ENCODE data around the gene GON4L.

GON4L gene

DNA sequence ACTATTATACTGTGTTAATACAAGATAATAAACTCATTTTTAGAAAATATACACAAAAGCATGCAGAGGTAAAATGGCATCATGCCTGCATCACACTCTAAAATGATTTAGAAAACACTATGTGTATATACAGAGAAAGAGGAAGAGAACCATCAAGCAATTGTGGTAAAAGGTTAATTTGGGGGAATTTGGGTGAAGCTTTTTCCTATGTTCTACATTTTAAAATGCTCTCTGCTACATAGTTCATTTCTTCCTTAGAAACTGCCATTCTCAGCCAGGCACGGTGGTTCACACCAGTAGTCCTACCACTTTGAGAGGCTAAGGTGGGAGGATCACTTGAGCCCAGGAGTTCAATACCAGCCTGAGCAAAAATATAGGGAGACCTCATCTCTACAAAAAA lies 44.1 kb downstream of the GON4L start:
- TF ChIP-seq, protein P1, sequence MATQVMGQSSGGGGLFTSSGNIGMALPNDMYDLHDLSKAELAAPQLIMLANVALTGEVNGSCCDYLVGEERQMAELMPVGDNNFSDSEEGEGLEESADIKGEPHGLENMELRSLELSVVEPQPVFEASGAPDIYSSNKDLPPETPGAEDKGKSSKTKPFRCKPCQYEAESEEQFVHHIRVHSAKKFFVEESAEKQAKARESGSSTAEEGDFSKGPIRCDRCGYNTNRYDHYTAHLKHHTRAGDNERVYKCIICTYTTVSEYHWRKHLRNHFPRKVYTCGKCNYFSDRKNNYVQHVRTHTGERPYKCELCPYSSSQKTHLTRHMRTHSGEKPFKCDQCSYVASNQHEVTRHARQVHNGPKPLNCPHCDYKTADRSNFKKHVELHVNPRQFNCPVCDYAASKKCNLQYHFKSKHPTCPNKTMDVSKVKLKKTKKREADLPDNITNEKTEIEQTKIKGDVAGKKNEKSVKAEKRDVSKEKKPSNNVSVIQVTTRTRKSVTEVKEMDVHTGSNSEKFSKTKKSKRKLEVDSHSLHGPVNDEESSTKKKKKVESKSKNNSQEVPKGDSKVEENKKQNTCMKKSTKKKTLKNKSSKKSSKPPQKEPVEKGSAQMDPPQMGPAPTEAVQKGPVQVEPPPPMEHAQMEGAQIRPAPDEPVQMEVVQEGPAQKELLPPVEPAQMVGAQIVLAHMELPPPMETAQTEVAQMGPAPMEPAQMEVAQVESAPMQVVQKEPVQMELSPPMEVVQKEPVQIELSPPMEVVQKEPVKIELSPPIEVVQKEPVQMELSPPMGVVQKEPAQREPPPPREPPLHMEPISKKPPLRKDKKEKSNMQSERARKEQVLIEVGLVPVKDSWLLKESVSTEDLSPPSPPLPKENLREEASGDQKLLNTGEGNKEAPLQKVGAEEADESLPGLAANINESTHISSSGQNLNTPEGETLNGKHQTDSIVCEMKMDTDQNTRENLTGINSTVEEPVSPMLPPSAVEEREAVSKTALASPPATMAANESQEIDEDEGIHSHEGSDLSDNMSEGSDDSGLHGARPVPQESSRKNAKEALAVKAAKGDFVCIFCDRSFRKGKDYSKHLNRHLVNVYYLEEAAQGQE (IDR thresholded peaks at IDR 0.05; ENCODE audit: low read depth) = no peak
- TF ChIP-seq EGR1 (IDR thresholded peaks at IDR 0.05) (no peak), NFIC (IDR thresholded peaks at IDR 0.05) (no peak), CREB1 (IDR thresholded peaks at IDR 0.05; ENCODE audit: low read depth) (no peak), TEAD4 (IDR thresholded peaks at IDR 0.05) (no peak), TAF1 (IDR thresholded peaks at IDR 0.05; ENCODE audit: low read depth) (no peak), EP300 (IDR thresholded peaks at IDR 0.05; ENCODE audit: borderline replicate concordance) (no peak), ZBTB7A (IDR thresholded peaks at IDR 0.05; ENCODE audit: low read depth) (no peak), TCF12 (IDR thresholded peaks at IDR 0.05; ENCODE audit: low read depth) (no peak), YY1 (IDR thresholded peaks at IDR 0.05; ENCODE audit: low read depth) (no peak), RAD21 (IDR thresholded peaks at IDR 0.05; ENCODE audit: low read depth) (no peak), CEBPB (IDR thresholded peaks at IDR 0.05) (no peak), FOXM1 (IDR thresholded peaks at IDR 0.05; ENCODE audit: borderline replicate concordance, low read depth) (no peak)
- TF ChIP-seq, protein P2, sequence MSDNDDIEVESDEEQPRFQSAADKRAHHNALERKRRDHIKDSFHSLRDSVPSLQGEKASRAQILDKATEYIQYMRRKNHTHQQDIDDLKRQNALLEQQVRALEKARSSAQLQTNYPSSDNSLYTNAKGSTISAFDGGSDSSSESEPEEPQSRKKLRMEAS (IDR thresholded peaks at IDR 0.05) = no peak
- TF ChIP-seq, protein P3, sequence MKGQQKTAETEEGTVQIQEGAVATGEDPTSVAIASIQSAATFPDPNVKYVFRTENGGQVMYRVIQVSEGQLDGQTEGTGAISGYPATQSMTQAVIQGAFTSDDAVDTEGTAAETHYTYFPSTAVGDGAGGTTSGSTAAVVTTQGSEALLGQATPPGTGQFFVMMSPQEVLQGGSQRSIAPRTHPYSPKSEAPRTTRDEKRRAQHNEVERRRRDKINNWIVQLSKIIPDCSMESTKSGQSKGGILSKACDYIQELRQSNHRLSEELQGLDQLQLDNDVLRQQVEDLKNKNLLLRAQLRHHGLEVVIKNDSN (IDR thresholded peaks at IDR 0.05) = no peak

DNA sequence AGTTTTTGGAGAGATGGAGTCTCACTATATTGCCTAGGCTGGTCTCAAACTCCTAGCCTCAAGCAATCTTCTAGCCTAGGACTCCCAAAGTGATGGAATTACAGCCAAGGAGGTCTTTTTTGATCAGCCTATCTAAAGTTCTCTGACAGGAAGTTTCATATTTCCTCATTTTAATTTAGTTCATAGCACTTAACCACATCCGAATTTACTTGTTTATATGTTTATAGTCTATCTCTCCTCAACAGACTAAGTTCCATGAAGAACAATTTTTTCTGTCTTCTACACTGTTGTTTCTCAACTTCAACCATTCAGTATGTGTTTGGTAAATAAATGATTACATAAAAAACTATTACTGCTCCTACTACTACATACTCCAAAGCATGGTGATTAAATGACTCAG lies 47.9 kb downstream of the GON4L start:
- TF ChIP-seq, protein P1 (IDR thresholded peaks at IDR 0.05; ENCODE audit: low read depth) = no peak
- TF ChIP-seq TEAD4 (IDR thresholded peaks at IDR 0.05) (no peak), TAF1 (IDR thresholded peaks at IDR 0.05; ENCODE audit: low read depth) (no peak), CEBPB (IDR thresholded peaks at IDR 0.05) (no peak), ZBTB7A (IDR thresholded peaks at IDR 0.05; ENCODE audit: low read depth) (no peak), EP300 (IDR thresholded peaks at IDR 0.05; ENCODE audit: borderline replicate concordance) (no peak), YY1 (IDR thresholded peaks at IDR 0.05; ENCODE audit: low read depth) (no peak), CREB1 (IDR thresholded peaks at IDR 0.05; ENCODE audit: low read depth) (no peak), EGR1 (IDR thresholded peaks at IDR 0.05) (no peak), NFIC (IDR thresholded peaks at IDR 0.05) (no peak), TCF12 (IDR thresholded peaks at IDR 0.05; ENCODE audit: low read depth) (no peak), RAD21 (IDR thresholded peaks at IDR 0.05; ENCODE audit: low read depth) (no peak), FOXM1 (IDR thresholded peaks at IDR 0.05; ENCODE audit: borderline replicate concordance, low read depth) (no peak)
- TF ChIP-seq, protein P2 (IDR thresholded peaks at IDR 0.05) = no peak
- TF ChIP-seq, protein P3 (IDR thresholded peaks at IDR 0.05) = no peak

DNA sequence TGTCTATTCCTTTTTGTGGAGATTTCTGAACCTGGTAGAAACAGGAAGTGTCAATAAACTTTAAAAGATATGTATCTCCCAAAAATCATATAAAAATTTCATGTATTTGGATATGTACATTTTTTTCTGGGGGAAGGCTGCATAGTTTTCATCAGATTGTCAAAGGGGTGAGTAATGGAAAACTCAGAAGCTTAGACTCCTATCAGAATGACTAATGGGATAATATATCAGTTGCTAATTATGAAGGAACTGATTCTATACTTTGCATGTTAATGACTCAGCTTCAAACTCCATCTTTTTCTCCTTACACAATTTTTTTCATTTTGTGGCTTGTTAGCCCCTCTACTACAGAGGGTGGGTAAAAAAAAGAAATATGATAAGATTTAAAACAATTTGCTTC lies 55.9 kb downstream of the GON4L start:
- TF ChIP-seq TCF12 (IDR thresholded peaks at IDR 0.05; ENCODE audit: low read depth) = no peak
- TF ChIP-seq, protein P1 (IDR thresholded peaks at IDR 0.05; ENCODE audit: low read depth) = no peak

DNA sequence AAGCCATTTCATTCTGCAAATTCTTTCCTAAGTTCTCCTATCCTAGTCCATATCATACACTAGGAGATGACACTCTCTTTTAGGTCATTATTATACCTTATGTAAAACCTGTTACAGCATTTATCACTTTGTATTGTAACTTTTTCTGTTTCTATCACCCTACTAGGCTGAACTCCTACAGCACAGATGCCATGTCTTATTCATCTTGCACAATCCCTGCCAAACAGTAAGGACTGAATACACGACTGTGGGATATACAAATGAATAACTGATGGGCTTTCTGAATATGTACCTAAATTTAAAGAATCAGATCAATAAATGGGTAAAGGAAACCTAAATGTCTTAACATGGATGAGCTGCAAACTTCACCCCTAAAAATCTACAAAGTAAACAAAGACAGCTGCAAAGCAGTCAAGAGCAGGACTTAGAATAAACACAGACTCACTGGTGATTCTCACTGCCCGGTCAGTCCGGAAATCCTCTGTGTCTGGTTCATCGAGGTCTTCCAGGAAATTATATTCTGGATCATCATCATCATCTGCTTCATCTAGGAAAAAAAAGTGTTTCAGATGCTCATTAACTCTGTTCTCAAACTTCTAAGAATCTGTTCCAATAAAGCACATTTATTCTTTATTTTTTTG lies 62.3 kb downstream of the GON4L start:
- no peak for TF ChIP-seq FOXM1 (IDR thresholded peaks at IDR 0.05; ENCODE audit: borderline replicate concordance, low read depth)
- no peak for TF ChIP-seq CEBPB (IDR thresholded peaks at IDR 0.05)
- no peak for TF ChIP-seq EP300 (IDR thresholded peaks at IDR 0.05; ENCODE audit: borderline replicate concordance)
- no peak for TF ChIP-seq CREB1 (IDR thresholded peaks at IDR 0.05; ENCODE audit: low read depth)
- no peak for TF ChIP-seq NFIC (IDR thresholded peaks at IDR 0.05)

DNA sequence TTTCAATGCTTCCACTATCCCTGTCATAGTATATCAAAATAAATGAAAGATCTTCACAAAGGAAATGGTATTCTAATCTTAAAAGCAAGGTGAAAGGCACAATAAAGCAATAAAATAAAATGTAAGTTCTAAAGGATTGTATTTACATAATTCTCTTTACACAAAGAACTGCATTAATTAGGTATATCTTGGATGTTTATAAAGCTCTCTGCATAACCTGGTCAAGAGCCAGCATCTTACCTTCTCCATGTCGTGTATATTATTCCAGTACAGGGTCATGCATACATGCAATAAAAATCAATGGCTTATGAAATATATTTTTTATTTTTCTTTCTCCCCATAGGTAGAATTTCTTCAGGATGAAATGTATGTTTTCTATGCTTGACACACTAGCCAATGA lies 63.8 kb downstream of the GON4L start:
- TF ChIP-seq ZBTB7A (IDR thresholded peaks at IDR 0.05; ENCODE audit: low read depth) (no peak), YY1 (IDR thresholded peaks at IDR 0.05; ENCODE audit: low read depth) (no peak), TCF12 (IDR thresholded peaks at IDR 0.05; ENCODE audit: low read depth) (no peak), TAF1 (IDR thresholded peaks at IDR 0.05; ENCODE audit: low read depth) (no peak)
- TF ChIP-seq, protein P3 (IDR thresholded peaks at IDR 0.05) = no peak
